Right lobe of liver (tissue), 4 donors: ENCODE measurements around the gene MYO9A.

Experiments
- POLR2A ChIP-seq: fragments of 450-650 bp; IDR thresholded peaks from one replicate; pipeline ENCODE4 v1.6.1; 2017; ENCODE audit warnings: antibody characterized with exemption, mild to moderate bottlenecking
- TF ChIP-seq, protein P1 (sequence below), 4 donors: fragments of 200-600 bp in 3 of 4; fragments of 450-650 bp in 1 of 4; IDR thresholded peaks; one replicate each; pipeline versions ENCODE4 v1.5.1 to v1.8.0; 2016 to 2022; ENCODE audit warnings: antibody characterized with exemption in 4 of 4, mild to moderate bottlenecking in 2 of 4
- donor health status: DM: no; HTN: no; CAD: no.
- donor health status: DM: no; HTN: no; CAD: no.
- donor health status: DM: no; HTN: yes; CAD: no.

DNA sequence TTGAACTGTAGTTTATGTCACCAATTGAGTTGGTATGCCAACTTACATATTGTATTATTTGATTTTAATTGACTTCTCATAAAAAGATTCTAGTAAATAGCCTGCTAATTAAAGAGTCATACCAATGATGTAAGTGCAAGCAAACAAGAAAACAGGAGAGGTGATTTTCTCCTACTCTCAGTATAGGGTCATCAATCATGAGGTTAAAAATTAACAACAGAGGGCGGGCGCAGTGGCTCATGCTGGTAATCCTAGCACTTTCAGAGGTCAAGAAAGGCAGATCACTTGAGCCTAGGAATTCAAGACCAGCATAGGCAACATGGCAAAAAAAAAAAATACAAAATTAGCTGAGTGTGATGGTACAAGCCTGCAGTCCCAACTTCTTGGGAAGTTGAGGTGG is 108.7 kb downstream of the MYO9A start:
- TF ChIP-seq, protein P1, sequence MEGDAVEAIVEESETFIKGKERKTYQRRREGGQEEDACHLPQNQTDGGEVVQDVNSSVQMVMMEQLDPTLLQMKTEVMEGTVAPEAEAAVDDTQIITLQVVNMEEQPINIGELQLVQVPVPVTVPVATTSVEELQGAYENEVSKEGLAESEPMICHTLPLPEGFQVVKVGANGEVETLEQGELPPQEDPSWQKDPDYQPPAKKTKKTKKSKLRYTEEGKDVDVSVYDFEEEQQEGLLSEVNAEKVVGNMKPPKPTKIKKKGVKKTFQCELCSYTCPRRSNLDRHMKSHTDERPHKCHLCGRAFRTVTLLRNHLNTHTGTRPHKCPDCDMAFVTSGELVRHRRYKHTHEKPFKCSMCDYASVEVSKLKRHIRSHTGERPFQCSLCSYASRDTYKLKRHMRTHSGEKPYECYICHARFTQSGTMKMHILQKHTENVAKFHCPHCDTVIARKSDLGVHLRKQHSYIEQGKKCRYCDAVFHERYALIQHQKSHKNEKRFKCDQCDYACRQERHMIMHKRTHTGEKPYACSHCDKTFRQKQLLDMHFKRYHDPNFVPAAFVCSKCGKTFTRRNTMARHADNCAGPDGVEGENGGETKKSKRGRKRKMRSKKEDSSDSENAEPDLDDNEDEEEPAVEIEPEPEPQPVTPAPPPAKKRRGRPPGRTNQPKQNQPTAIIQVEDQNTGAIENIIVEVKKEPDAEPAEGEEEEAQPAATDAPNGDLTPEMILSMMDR (IDR thresholded peaks at IDR 0.05), result no peak
- no peak for TF ChIP-seq POLR2A
